B cell (primary cell): Measurements from ENCODE around the gene TRIM43. TPM values are rescaled to one million over a fixed set of nuclear protein-coding genes. Genes with fewer than 3 reads are reported as not detected.
"Not testable (repeated sequence)": the region's sequence is repeated elsewhere in the genome, so short reads cannot be mapped to it uniquely, and the experiment has no call there.

Source experiments
- ATAC-seq: fragments of 200-7000 bp; cut with Tn5 transposase; one replicate; pipeline ENCODE4 v1.10.0; 2021; ENCODE audit warnings: low read depth, mild to moderate bottlenecking, moderate number of reproducible peaks, moderate library complexity
- CTCF ChIA-PET: fragments of 350-600 bp; sonication (Branson Sonifier 250); formaldehyde crosslinking; loops from one replicate; lab custom pipeline; 2021; ENCODE audit warnings: antibody characterized with exemption, inconsistent platforms; lab: Charles Lee
- POLR2A ChIA-PET: fragments of 350-600 bp; sonication (Branson Sonifier 250); formaldehyde crosslinking; loops from one replicate; lab custom pipeline; 2021; ENCODE audit warnings: antibody characterized with exemption; lab: Charles Lee
- DNase-seq: peaks from one replicate; pipeline ENCODE4 v3.0.0; 2013
- H2AFZ ChIP-seq: 2 replicates; pipeline ENCODE4 v1.6.1; 2012; ENCODE audit warnings: mild to moderate bottlenecking, low read depth, low read length; ENCODE audit not compliant: insufficient read depth, poor library complexity, severe bottlenecking
- H3K27ac ChIP-seq, 2 donors: 1 replicate in 1 of 2; 2 replicates in 1 of 2; pipeline ENCODE4 v1.5.1; 2012 to 2013; ENCODE audit warnings: low read length in 2 of 2, mild to moderate bottlenecking in 2 of 2, moderate library complexity in 1 of 2
- H3K27me3 ChIP-seq, 4 experiments: fragments of 200-600 bp in 1 of 4; sonication (generic) in 1 of 4; replicated peaks in 1 of 4; 1 replicate in 2 of 4; 2 replicates in 2 of 4; pipeline versions ENCODE4 v1.6.1 to v1.7.0; 2013 to 2016; ENCODE audit warnings: low read length in 3 of 4, mild to moderate bottlenecking in 2 of 4, mixed read lengths in 1 of 4, moderate library complexity in 1 of 4; ENCODE audit not compliant: insufficient read depth in 4 of 4, control insufficient read depth in 3 of 4; ENCODE audit errors: control extremely low read depth in 1 of 4
- H3K36me3 ChIP-seq, 2 experiments: replicated peaks in 1 of 2; 1 replicate in 1 of 2; 2 replicates in 1 of 2; pipeline versions ENCODE4 v1.6.1 to v1.7.1; 2013; ENCODE audit warnings: low read length in 1 of 2; ENCODE audit not compliant: insufficient read depth in 2 of 2, control insufficient read depth in 1 of 2; ENCODE audit errors: control extremely low read depth in 1 of 2, extremely low read depth in 1 of 2
- H3K4me1 ChIP-seq, 2 donors: fragments of 200-600 bp in 1 of 2; sonication (generic) in 1 of 2; 1 replicate in 1 of 2; 2 replicates in 1 of 2; pipeline versions ENCODE4 v1.5.1 to v1.6.1; 2013 to 2017; ENCODE audit warnings: low read length in 2 of 2; ENCODE audit not compliant: control insufficient read depth in 2 of 2, insufficient read depth in 2 of 2
- H3K4me2 ChIP-seq: replicated peaks from 2 replicates; pipeline ENCODE3; 2012; ENCODE audit warnings: mild to moderate bottlenecking, low read depth, low read length; ENCODE audit not compliant: poor library complexity, severe bottlenecking
- H3K4me3 ChIP-seq, 5 experiments: fragments of 200-600 bp in 1 of 5; sonication (generic) in 1 of 5; 1 replicate in 3 of 5; 2 replicates in 2 of 5; pipeline versions ENCODE4 v1.5.1 to v1.7.0; 2011 to 2016; ENCODE audit warnings: low read length in 4 of 5, mild to moderate bottlenecking in 4 of 5, low read depth in 2 of 5, control low read depth in 1 of 5, moderate library complexity in 1 of 5; ENCODE audit not compliant: insufficient read depth in 1 of 5; ENCODE audit errors: control extremely low read depth in 1 of 5, extremely low read depth in 1 of 5
- H3K79me2 ChIP-seq: fragments of 200-600 bp; sonication (generic); one replicate; pipeline ENCODE4 v1.6.0; 2016; ENCODE audit warnings: low read length; ENCODE audit not compliant: control insufficient read depth, insufficient read depth
- H3K9ac ChIP-seq: fragments of 200-600 bp; sonication (generic); 2 replicates; pipeline ENCODE4 v1.6.1; 2017; ENCODE audit warnings: mild to moderate bottlenecking, low read length, moderate library complexity
- H3K9me3 ChIP-seq, 3 donors: one replicate each; pipeline versions ENCODE4 v1.6.1 to v1.7.1; 2013; ENCODE audit warnings: low read length in 2 of 3; ENCODE audit not compliant: control insufficient read depth in 2 of 3, insufficient read depth in 1 of 3; ENCODE audit errors: control extremely low read depth in 1 of 3
- H4K20me1 ChIP-seq: 2 replicates; pipeline ENCODE4 v1.6.0; 2012; ENCODE audit warnings: mild to moderate bottlenecking, low read length; ENCODE audit not compliant: insufficient read depth, control insufficient read depth, poor library complexity, severe bottlenecking
- H3K27ac Mint-ChIP-seq: one replicate; pipeline ENCODE4 v1.8.0; 2021; ENCODE audit warnings: mixed read lengths
- H3K27me3 Mint-ChIP-seq: one replicate; pipeline ENCODE4 v1.8.0; 2021; ENCODE audit warnings: mixed read lengths
- H3K4me1 Mint-ChIP-seq: one replicate; pipeline ENCODE4 v1.8.0; 2021; ENCODE audit warnings: mixed read lengths
- H3K4me3 Mint-ChIP-seq: one replicate; pipeline ENCODE4 v1.8.0; 2021; ENCODE audit warnings: mixed read lengths
- H3K9me3 Mint-ChIP-seq: one replicate; pipeline ENCODE4 v1.8.0; 2022; ENCODE audit warnings: mixed read lengths; ENCODE audit not compliant: insufficient read depth
- CTCF ChIP-seq: fragments of 200-600 bp; IDR thresholded peaks from one replicate; pipeline ENCODE4 v1.8.0; 2022; ENCODE audit warnings: antibody characterized with exemption, mild to moderate bottlenecking
- EZH2 ChIP-seq: IDR thresholded peaks from 2 replicates; pipeline ENCODE4 v1.6.1; 2012; ENCODE audit warnings: borderline replicate concordance, low read depth, mild to moderate bottlenecking, moderate library complexity, low read length; ENCODE audit not compliant: insufficient read depth, poor library complexity, severe bottlenecking
- WGBS: methylation state at CpG from one replicate; pipeline ENCODE4 v1.1.5; 2013; ENCODE audit warnings: missing lambda C conversion rate; ENCODE audit not compliant: insufficient coverage; 5-methylcytosine and 5-hydroxymethylcytosine counted together
- intact Hi-C: fragments of 100-400 bp; cut with micrococcal nuclease; formaldehyde crosslinking; loops from one replicate; pipeline ENCODE4 v1.10.0; 2022
- polyA plus RNA-seq: library from polyadenylated mRNA; depleted of rRNA; stranded (reverse); fragments of >200 nt; gene quantifications from 2 replicates; pipeline ENCODE4 v1.2.3, GENCODE V29; 2012
- total RNA-seq, 2 donors: library from RNA; stranded (reverse); fragments of 120-200 nt in 1 of 2; gene quantifications; 1 replicate in 1 of 2; 2 replicates in 1 of 2; pipeline versions ENCODE4 v1.2.3 to v1.2.4, GENCODE V29; 2013 to 2022

The TRIM43 gene
- total and polyA plus RNA-seq, 2 donors (not counting 1 experiment from before 2014, with no cell fraction given) = not detected

- Histone ChIP-seq H4K20me1 (no peaks in the 10 kb centered on the region), H3K79me2 (no peaks in the 10 kb centered on the region), H3K4me1 (no peaks in the 10 kb centered on the region), H2AFZ (no peak overlapping the region), H3K4me2 (no peak overlapping the region), H3K36me3 (no peaks in the 10 kb centered on the region), H3K4me3 (no peak overlapping the region), H3K27ac (no peak overlapping the region), H3K9ac (no peak overlapping the region), H3K27me3 (no peaks in the 10 kb centered on the region), H3K9me3 (no peaks in the 10 kb centered on the region)
- Mint-ChIP-seq H3K9me3 (no peaks in the 10 kb centered on the region), H3K27me3 (peaks cover 4% of the 10 kb centered on the region), H3K4me1 (no peaks in the 10 kb centered on the region), H3K27ac (no peak overlapping the region), H3K4me3 (no peak overlapping the region)
- ATAC-seq (no peak), DNase-seq (no peak)
- intact Hi-C loops = no loop called here
- ChIA-PET CTCF (no interaction called here), POLR2A (no interaction called here)
- TF ChIP-seq CTCF (no peak), EZH2 (no peak)
These were observed 15.9 kb upstream of the TRIM43 start for GRCh38 chr2:95575857-95576256.

GRCh38 chr2:95578539-95578938 is 13.3 kb upstream of the TRIM43 start:
- no peak overlapping the region for H2AFZ ChIP-seq
- H3K4me3 Mint-ChIP-seq = no peak overlapping the region
- CTCF ChIA-PET = no interaction called here

GRCh38 chr2:95583545-95583944 is 8.3 kb upstream of the TRIM43 start:
- ATAC-seq, CTCF ChIA-PET, H2AFZ ChIP-seq, H3K27ac Mint-ChIP-seq, intact Hi-C loops, H3K27me3 ChIP-seq, H3K4me3 ChIP-seq, DNase-seq, H3K27ac ChIP-seq, H3K4me1 ChIP-seq, POLR2A ChIA-PET, H3K9me3 ChIP-seq, H3K4me1 Mint-ChIP-seq, H3K9ac ChIP-seq, H4K20me1 ChIP-seq, H3K36me3 ChIP-seq, H3K4me2 ChIP-seq, H3K4me3 Mint-ChIP-seq, H3K27me3 Mint-ChIP-seq, H3K79me2 ChIP-seq, H3K9me3 Mint-ChIP-seq: not testable (repeated sequence)
- 100% methylated on average over 1 of the region's 4 CpGs for WGBS

More at GRCh38 chr2:95578539-95578938, 13.3 kb upstream of the TRIM43 start:
- Mint-ChIP-seq H3K4me1 (no peaks in the 10 kb centered on the region), H3K27me3 (peaks cover 2% of the 10 kb centered on the region), H3K9me3 (no peaks in the 10 kb centered on the region), H3K27ac (no peak overlapping the region)
- no peak overlapping the region for H3K4me3 ChIP-seq
- no peaks in the 10 kb centered on the region for H3K79me2 ChIP-seq
- WGBS = no CpG with 5 or more reads among the region's 1 CpG
- TF ChIP-seq EZH2 (no peak), CTCF (no peak)
- H4K20me1 ChIP-seq = no peaks in the 10 kb centered on the region
- DNase-seq = no peak
- H3K9ac ChIP-seq = no peak overlapping the region
- ATAC-seq = no peak
- no peaks in the 10 kb centered on the region for H3K4me1 ChIP-seq
- no peaks in the 10 kb centered on the region for H3K36me3 ChIP-seq
- H3K4me2 ChIP-seq = no peak overlapping the region
- no peaks in the 10 kb centered on the region for H3K27me3 ChIP-seq
- POLR2A ChIA-PET = no interaction called here
- intact Hi-C loops = no loop called here
- H3K9me3 ChIP-seq = no peaks in the 10 kb centered on the region
- H3K27ac ChIP-seq = no peak overlapping the region
